WTC11 (cell line): ENCODE measurements around the gene STN1. TPM values are rescaled to one million over a fixed set of nuclear protein-coding genes. Genes with fewer than 3 reads are reported as not detected.

Source experiments
- ATAC-seq: fragments of 200-7000 bp; cut with Tn5 transposase; 2 replicates; pipeline ENCODE4 v1.10.0; 2021; ENCODE audit warnings: mild to moderate bottlenecking, moderate library complexity
- CTCF ChIA-PET: fragments of 300-600 bp; sonication (Branson Sonifier 250); formaldehyde crosslinking; loops from one replicate; lab custom pipeline; 2021; ENCODE audit warnings: antibody characterized with exemption; lab: Charles Lee
- POLR2A ChIA-PET: fragments of 350-600 bp; sonication (Branson Sonifier 250); formaldehyde crosslinking; loops from one replicate; lab custom pipeline; 2021; ENCODE audit warnings: antibody characterized with exemption; lab: Charles Lee
- DNase-seq: peaks from one replicate; pipeline ENCODE4 v3.0.0; 2021; ENCODE audit warnings: low spot score
- H3K27ac Mint-ChIP-seq: 2 replicates; pipeline ENCODE4 v1.8.0; 2021; ENCODE audit warnings: mixed read lengths
- H3K27me3 Mint-ChIP-seq: 2 replicates; pipeline ENCODE4 v1.8.0; 2021; ENCODE audit warnings: low read depth, mild to moderate bottlenecking, moderate library complexity, mixed read lengths
- H3K36me3 Mint-ChIP-seq: 2 replicates; pipeline ENCODE4 v1.8.0; 2021; ENCODE audit warnings: mixed read lengths
- H3K4me1 Mint-ChIP-seq: 2 replicates; pipeline ENCODE4 v1.8.0; 2022; ENCODE audit warnings: mixed read lengths
- H3K4me3 Mint-ChIP-seq: 2 replicates; pipeline ENCODE4 v1.8.0; 2021; ENCODE audit warnings: mild to moderate bottlenecking, moderate library complexity, mixed read lengths
- H3K9me3 Mint-ChIP-seq: 2 replicates; pipeline ENCODE4 v1.8.0; 2021; ENCODE audit warnings: mixed read lengths
- ATF2 ChIP-seq: sonication (generic); formaldehyde crosslinking; IDR thresholded peaks from 2 replicates; pipeline ENCODE4 v1.8.1; 2022; ENCODE audit warnings: low read depth, missing genetic modification reagents, borderline replicate concordance
- ATF3 ChIP-seq: sonication (generic); formaldehyde crosslinking; conservative IDR thresholded peaks from 2 replicates; pipeline ENCODE4 v1.8.1; 2022; ENCODE audit warnings: mild to moderate bottlenecking, missing genetic modification reagents
- CTCF ChIP-seq: fragments of 200-600 bp; IDR thresholded peaks from 2 replicates; pipeline ENCODE4 v1.8.0; 2022; ENCODE audit warnings: antibody characterized with exemption
- ELF4 ChIP-seq: sonication (generic); formaldehyde crosslinking; IDR thresholded peaks from 2 replicates; pipeline ENCODE4 v1.8.1; 2022; ENCODE audit warnings: low read depth, mild to moderate bottlenecking, moderate library complexity, missing genetic modification reagents
- ERG ChIP-seq: fragments of 250-450 bp; sonication (Bioruptor Pico); IDR thresholded peaks from 2 replicates; pipeline ENCODE4 v1.8.0; 2021; ENCODE audit warnings: mild to moderate bottlenecking
- GRHL2 ChIP-seq: fragments of 250-450 bp; sonication (Bioruptor Pico); IDR thresholded peaks from 2 replicates; pipeline ENCODE4 v1.8.0; 2022; ENCODE audit warnings: mild to moderate bottlenecking, moderate library complexity; ENCODE audit not compliant: insufficient replicate concordance, severe bottlenecking
- IRF2 ChIP-seq: sonication (generic); formaldehyde crosslinking; IDR thresholded peaks from 2 replicates; pipeline ENCODE4 v1.8.0; 2022; ENCODE audit warnings: low read depth, missing genetic modification reagents, borderline replicate concordance
- JUN ChIP-seq: sonication (generic); formaldehyde crosslinking; IDR thresholded peaks from 2 replicates; pipeline ENCODE4 v1.8.0; 2023; ENCODE audit warnings: mild to moderate bottlenecking, missing genetic modification reagents
- MAX ChIP-seq: sonication (generic); formaldehyde crosslinking; IDR thresholded peaks from 2 replicates; pipeline ENCODE4 v1.8.0; 2022; ENCODE audit warnings: mild to moderate bottlenecking, missing genetic modification reagents
- MYBL2 ChIP-seq: sonication (generic); formaldehyde crosslinking; IDR thresholded peaks from 2 replicates; pipeline ENCODE4 v1.8.1; 2023; ENCODE audit warnings: mild to moderate bottlenecking, moderate library complexity, missing genetic modification reagents
- NR3C1 ChIP-seq: sonication (generic); formaldehyde crosslinking; conservative IDR thresholded peaks from 2 replicates; pipeline ENCODE4 v1.8.1; 2023; ENCODE audit warnings: low read depth, mild to moderate bottlenecking, missing genetic modification reagents
- TCF7 ChIP-seq: sonication (generic); formaldehyde crosslinking; IDR thresholded peaks from 2 replicates; pipeline ENCODE4 v1.8.0; 2022; ENCODE audit warnings: mild to moderate bottlenecking, low read depth, missing genetic modification reagents, moderate library complexity
- TP53 ChIP-seq: sonication (generic); formaldehyde crosslinking; IDR thresholded peaks from 2 replicates; pipeline ENCODE4 v1.8.1; 2023; ENCODE audit warnings: mild to moderate bottlenecking, missing genetic modification reagents
- USF2 ChIP-seq: sonication (generic); formaldehyde crosslinking; IDR thresholded peaks from 2 replicates; pipeline ENCODE4 v1.8.1; 2023; ENCODE audit warnings: mild to moderate bottlenecking, missing genetic modification reagents, moderate library complexity
- ZNF138 ChIP-seq: sonication (generic); formaldehyde crosslinking; conservative IDR thresholded peaks from 2 replicates; pipeline ENCODE4 v1.8.1; 2022; ENCODE audit warnings: mild to moderate bottlenecking, moderate library complexity, missing genetic modification reagents
- ZSCAN18 ChIP-seq: fragments of 250-450 bp; sonication (Bioruptor Pico); IDR thresholded peaks from 2 replicates; pipeline ENCODE4 v2.1.2; 2022; ENCODE audit warnings: mild to moderate bottlenecking, moderate library complexity
- total RNA-seq: library from RNA; stranded (reverse); gene quantifications from 3 replicates; pipeline ENCODE4 v1.2.3, GENCODE V29; 2021

The STN1 gene
- total RNA-seq, 1 experiment from 2014 or later = 13.9 TPM

- TF ChIP-seq ATF2 = no peak
- no peak for TF ChIP-seq JUN (CRISPR knock-in tag)
Measured at GRCh38 chr10:103861505-103861904, 56.5 kb downstream of the STN1 start (continued).

- DNase-seq (peak; percentile 71), ATAC-seq (peak; percentile 68)
- POLR2A ChIA-PET = no interaction called here
- peaks cover 8% of the 10 kb centered on the region for H3K9me3 Mint-ChIP-seq
- no peak overlapping the region for H3K4me3 Mint-ChIP-seq
- TF ChIP-seq TCF7 (CRISPR knock-in tag) (no peak), GRHL2 (CRISPR knock-in tag) (no peak), CTCF (peak; percentile 45; the same call in 1 of the 2 replicates), ZSCAN18 (no peak)
- H3K27me3 Mint-ChIP-seq = peaks cover 25% of the 10 kb centered on the region
- CTCF ChIA-PET = interaction anchor here (1.0 to 1.6 kb wide), 2 partner anchors 87 to 147 kb away, joined by 3 to 8 read pairs; no protein-coding TSS in a partner anchor
- no peak overlapping the region for H3K27ac Mint-ChIP-seq
- no peaks in the 10 kb centered on the region; the same call in 1 of the 2 replicates for H3K36me3 Mint-ChIP-seq
- H3K4me1 Mint-ChIP-seq = peaks cover 11% of the 10 kb centered on the region
Measured at GRCh38 chr10:103859161-103860086, 58.6 kb downstream of the STN1 start.

- TF ChIP-seq ZNF138 (CRISPR knock-in tag) = no peak
- TF ChIP-seq MAX (CRISPR knock-in tag) = no peak
- TF ChIP-seq ATF3 (CRISPR knock-in tag) = no peak
- no peak for TF ChIP-seq ZSCAN18
- no peak for TF ChIP-seq IRF2 (CRISPR knock-in tag)
- TF ChIP-seq USF2 (CRISPR knock-in tag) = no peak
- TF ChIP-seq ELF4 (CRISPR knock-in tag) = no peak
- no peak for TF ChIP-seq ERG
- no peak for TF ChIP-seq MYBL2 (CRISPR knock-in tag)
- no peak for TF ChIP-seq NR3C1 (CRISPR knock-in tag)
- no peak for TF ChIP-seq TP53 (CRISPR knock-in tag)
- TF ChIP-seq, all 79 proteins: peak for 0
- POLR2A ChIA-PET = no interaction called here
Measured at GRCh38 chr10:103858360-103858759, 59.6 kb downstream of the STN1 start.

More at GRCh38 chr10:103858360-103858759, 59.6 kb downstream of the STN1 start:
- Mint-ChIP-seq H3K36me3 (no peaks in the 10 kb centered on the region), H3K4me1 (peaks cover 21% of the 10 kb centered on the region), H3K4me3 (no peak overlapping the region), H3K27me3 (peaks cover 36% of the 10 kb centered on the region), H3K27ac (no peak overlapping the region), H3K9me3 (no peaks in the 10 kb centered on the region)
- no peak for ATAC-seq
- CTCF ChIA-PET = interaction anchor here (1.0 to 1.6 kb wide), 2 partner anchors 86 to 146 kb away, joined by 3 to 8 read pairs; no protein-coding TSS in a partner anchor
- DNase-seq = no peak
